Spleen (tissue), 7 donors: ENCODE measurements around the gene RNF31.

Source experiments
- CTCF ChIP-seq, 11 experiments: fragments of 200-600 bp in 7 of 11; fragments of 450-650 bp in 4 of 11; sonication (generic) in 4 of 11; IDR thresholded peaks in 8 of 11; conservative IDR thresholded peaks in 3 of 11; 1 replicate in 7 of 11; 2 replicates in 4 of 11; pipeline versions ENCODE4 v1.4.0 to v1.8.0; 2016 to 2021; ENCODE audit warnings: antibody characterized with exemption in 11 of 11, inconsistent platforms in 4 of 11, mild to moderate bottlenecking in 1 of 11
- POLR2A ChIP-seq, 3 donors: fragments of 450-650 bp; IDR thresholded peaks; one replicate each; pipeline ENCODE4 v1.5.1; 2017; ENCODE audit warnings: antibody characterized with exemption in 3 of 3, mild to moderate bottlenecking in 1 of 3
- POLR2AphosphoS5 ChIP-seq, 3 donors: sonication (generic); formaldehyde crosslinking; IDR thresholded peaks; one replicate each; pipeline ENCODE4 v1.5.1; 2017; ENCODE audit warnings: antibody characterized with exemption in 3 of 3
- donor health status: DM: no; HTN: no; CAD: no; lungs with moderate emphysema.
- donor health status: DM: no; HTN: no; CAD: no.
- donor health status: DM: no; HTN: no; CAD: no.

GRCh38 chr14:24149302-24149969 is 2.1 kb downstream of the RNF31 start:
- no peak for TF ChIP-seq CTCF (IDR thresholded peaks at IDR 0.05 in 8 of 11, conservative IDR thresholded peaks at IDR 0.05 in 3 of 11)
- TF ChIP-seq POLR2AphosphoS5 (IDR thresholded peaks at IDR 0.05) = no peak
- no peak for TF ChIP-seq POLR2A (IDR thresholded peaks at IDR 0.05)
